ENCODE data around the gene KBTBD13.
"Not testable (repeated sequence)": the region's sequence is repeated elsewhere in the genome, so short reads cannot be mapped to it uniquely, and the experiment has no call there.

GRCh38 chr15:65044218-65044617 lies 32.3 kb upstream of the KBTBD13 start:
- TF ChIP-seq CTCF (IDR thresholded peaks at IDR 0.05); ZFX (IDR thresholded peaks at IDR 0.05; ENCODE audit: borderline replicate concordance): not testable (repeated sequence)

Measured in 22Rv1 (cell line).